Hepatocyte (in vitro differentiated cells): Measurements from ENCODE around the gene SLC52A3. TPM values are rescaled to one million over a fixed set of nuclear protein-coding genes. Genes with fewer than 3 reads are reported as not detected.
A peak's percentile ranks its signal among the peaks of the same experiment; 100 is the strongest.

Experiments used
- DNase-seq: peaks from one replicate; pipeline ENCODE4 v3.0.0-alpha.2; 2016; ENCODE audit warnings: low spot score
- H2AFZ ChIP-seq: fragments of 200-600 bp; sonication (generic); 2 replicates; pipeline ENCODE4 v1.6.0; 2016; ENCODE audit warnings: antibody characterized with exemption, mild to moderate bottlenecking
- H3K27ac ChIP-seq: fragments of 200-600 bp; sonication (generic); 2 replicates; pipeline ENCODE4 v1.5.1; 2016; ENCODE audit warnings: mild to moderate bottlenecking
- H3K27me3 ChIP-seq: fragments of 200-600 bp; sonication (generic); 2 replicates; pipeline ENCODE4 v1.6.1; 2016
- H3K36me3 ChIP-seq: fragments of 200-600 bp; sonication (generic); replicated peaks from 2 replicates; pipeline ENCODE4 v1.5.1; 2016; ENCODE audit warnings: low read depth; ENCODE audit not compliant: insufficient read depth
- H3K4me1 ChIP-seq: fragments of 200-600 bp; sonication (generic); 2 replicates; pipeline ENCODE4 v1.5.1; 2016; ENCODE audit warnings: mild to moderate bottlenecking, moderate library complexity; ENCODE audit not compliant: insufficient read depth
- H3K4me2 ChIP-seq: fragments of 200-600 bp; sonication (generic); 2 replicates; pipeline ENCODE4 v1.6.0; 2016
- H3K4me3 ChIP-seq: fragments of 200-600 bp; sonication (generic); 2 replicates; pipeline ENCODE4 v1.5.1; 2016; ENCODE audit warnings: mild to moderate bottlenecking
- H3K79me2 ChIP-seq: fragments of 200-600 bp; sonication (generic); 2 replicates; pipeline ENCODE4 v1.6.0; 2017; ENCODE audit warnings: mild to moderate bottlenecking
- H3K9me2 ChIP-seq: fragments of 200-600 bp; sonication (generic); replicated peaks from 2 replicates; pipeline ENCODE4 v1.6.0; 2017; ENCODE audit warnings: mild to moderate bottlenecking; ENCODE audit not compliant: insufficient read depth
- H3K9me3 ChIP-seq: fragments of 200-600 bp; sonication (generic); 2 replicates; pipeline ENCODE4 v1.5.1; 2016; ENCODE audit warnings: low read depth, mild to moderate bottlenecking
- H4K20me1 ChIP-seq: fragments of 200-600 bp; sonication (generic); 2 replicates; pipeline ENCODE4 v1.6.0; 2016; ENCODE audit warnings: mild to moderate bottlenecking; ENCODE audit not compliant: insufficient read depth, poor library complexity, severe bottlenecking
- CTCF ChIP-seq: fragments of 200-600 bp; sonication (generic); IDR thresholded peaks from 2 replicates; pipeline ENCODE4 v1.5.1; 2016; ENCODE audit warnings: antibody characterized with exemption, mild to moderate bottlenecking; ENCODE audit not compliant: poor library complexity
- EZH2 ChIP-seq: fragments of 200-600 bp; sonication (generic); IDR thresholded peaks from 2 replicates; pipeline ENCODE4 v1.6.1; 2016; ENCODE audit warnings: antibody characterized with exemption, mild to moderate bottlenecking, borderline replicate concordance
- EZH2phosphoT487 ChIP-seq: fragments of 200-600 bp; sonication (generic); IDR thresholded peaks from one replicate; pipeline ENCODE4 v1.6.1; 2018; ENCODE audit warnings: antibody characterized with exemption, mild to moderate bottlenecking, low read depth, moderate library complexity; ENCODE audit not compliant: unreplicated experiment, severe bottlenecking
- WGBS: methylation state at CpG from one replicate; pipeline ENCODE4 v1.1.6; 2016; ENCODE audit warnings: low lambda C conversion rate; ENCODE audit errors: missing lambda C conversion rate; 5-methylcytosine and 5-hydroxymethylcytosine counted together
- polyA plus RNA-seq: library from polyadenylated mRNA; unstranded; fragments of >200 nt; fragmentation: Nextera tagmentation; extraction: Ambion mirVana; gene quantifications from 2 replicates; pipeline ENCODE4 v1.2.1, GENCODE V29; 2016
- total RNA-seq: library from RNA; depleted of rRNA; stranded (reverse); fragments of >200 nt; gene quantifications from 2 replicates; pipeline ENCODE4 v1.2.3, GENCODE V29; 2014

SLC52A3 gene
- total and polyA plus RNA-seq, 2 experiments from 2014 or later = 0.33 to 0.35 TPM

GRCh38 chr20:775679-776135, 7.4 kb upstream of the SLC52A3 start:
- Histone ChIP-seq H2AFZ (no peak overlapping the region), H3K9me3 (no peaks in the 10 kb centered on the region), H3K79me2 (no peaks in the 10 kb centered on the region), H4K20me1 (no peaks in the 10 kb centered on the region), H3K4me2 (no peak overlapping the region), H3K4me1 (peaks cover 2% of the 10 kb centered on the region), H3K36me3 (no peaks in the 10 kb centered on the region), H3K9me2 (no peaks in the 10 kb centered on the region), H3K4me3 (no peak overlapping the region), H3K27me3 (no peaks in the 10 kb centered on the region), H3K27ac (no peak overlapping the region)
- peak; percentile 33 for DNase-seq
- TF ChIP-seq CTCF (no peak), EZH2phosphoT487 (no peak), EZH2 (no peak)
- 35% methylated on average over 11 of the region's 11 CpGs for WGBS

GRCh38 chr20:774660-775057, 6.4 kb upstream of the SLC52A3 start:
- DNase-seq = no peak
- H3K4me1 ChIP-seq = peaks cover 2% of the 10 kb centered on the region
- no peak overlapping the region for H3K4me2 ChIP-seq
- H3K9me3 ChIP-seq = no peaks in the 10 kb centered on the region
- H4K20me1 ChIP-seq = no peaks in the 10 kb centered on the region
- no peaks in the 10 kb centered on the region for H3K79me2 ChIP-seq
- H3K9me2 ChIP-seq = no peaks in the 10 kb centered on the region
- no peak overlapping the region for H3K4me3 ChIP-seq
- no peak overlapping the region for H3K27ac ChIP-seq
- TF ChIP-seq EZH2 = no peak
- no peak for TF ChIP-seq EZH2phosphoT487
- no peak for TF ChIP-seq CTCF
- H3K36me3 ChIP-seq = no peaks in the 10 kb centered on the region
- WGBS = 85% methylated on average over 5 of the region's 5 CpGs
- H3K27me3 ChIP-seq = no peaks in the 10 kb centered on the region
- no peak overlapping the region for H2AFZ ChIP-seq

GRCh38 chr20:774016-774659, 5.8 kb upstream of the SLC52A3 start:
- no peak for DNase-seq
- WGBS = 96% methylated on average over 8 of the region's 8 CpGs

More at GRCh38 chr20:774016-774659, 5.8 kb upstream of the SLC52A3 start:
- no peaks in the 10 kb centered on the region for H3K9me2 ChIP-seq
- no peak overlapping the region for H3K4me3 ChIP-seq
- TF ChIP-seq CTCF (no peak), EZH2phosphoT487 (no peak), EZH2 (no peak)
- no peak overlapping the region for H3K27ac ChIP-seq
- H3K79me2 ChIP-seq = no peaks in the 10 kb centered on the region
- H3K4me2 ChIP-seq = no peak overlapping the region
- H2AFZ ChIP-seq = no peak overlapping the region
- peaks cover 2% of the 10 kb centered on the region for H3K4me1 ChIP-seq
- H4K20me1 ChIP-seq = no peaks in the 10 kb centered on the region
- no peaks in the 10 kb centered on the region for H3K9me3 ChIP-seq
- H3K27me3 ChIP-seq = no peaks in the 10 kb centered on the region
- H3K36me3 ChIP-seq = no peaks in the 10 kb centered on the region
